GM03348 (cell line): ENCODE measurements around the gene CSTPP1.
"Not testable (repeated sequence)": the region's sequence is repeated elsewhere in the genome, so short reads cannot be mapped to it uniquely, and the experiment has no call there.

Experiments used
- DNase-seq: peaks from one replicate; pipeline ENCODE4 v3.0.0; 2012; ENCODE audit warnings: low spot score

The CSTPP1 gene

GRCh38 chr11:46953093-46953492 lies 16.5 kb downstream of the CSTPP1 start:
- DNase-seq, result no peak

GRCh38 chr11:46958777-46959176 lies 22.2 kb downstream of the CSTPP1 start:
- DNase-seq, result no peak

- no peak for DNase-seq
These were observed 24.5 kb downstream of the CSTPP1 start for GRCh38 chr11:46961041-46961440.

- not testable (repeated sequence) for DNase-seq
These were observed 25.3 kb downstream of the CSTPP1 start for GRCh38 chr11:46961886-46962285.

GRCh38 chr11:46963844-46964243 lies 27.3 kb downstream of the CSTPP1 start:
- DNase-seq, result no peak

GRCh38 chr11:46966773-46967172 lies 30.2 kb downstream of the CSTPP1 start:
- no peak for DNase-seq

GRCh38 chr11:46967962-46968361 lies 31.4 kb downstream of the CSTPP1 start:
- DNase-seq, result no peak

- no peak for DNase-seq
These were observed 32.8 kb downstream of the CSTPP1 start for GRCh38 chr11:46969379-46969778.

- DNase-seq, result no peak
These were observed 34.5 kb downstream of the CSTPP1 start for GRCh38 chr11:46970913-46971625.

- DNase-seq, result no peak
These were observed 35.8 kb downstream of the CSTPP1 start for GRCh38 chr11:46972343-46972742.

- no peak for DNase-seq
These were observed 36.3 kb downstream of the CSTPP1 start for GRCh38 chr11:46972821-46973220.

- no peak for DNase-seq
These were observed 39.8 kb downstream of the CSTPP1 start for GRCh38 chr11:46976182-46976854.

- no peak for DNase-seq
These were observed 40.7 kb downstream of the CSTPP1 start for GRCh38 chr11:46977038-46977813.

- no peak for DNase-seq
These were observed 41.5 kb downstream of the CSTPP1 start for GRCh38 chr11:46978005-46978491.

- no peak for DNase-seq
These were observed 42.8 kb downstream of the CSTPP1 start for GRCh38 chr11:46979358-46979757.

- DNase-seq, result no peak
These were observed 44.9 kb downstream of the CSTPP1 start for GRCh38 chr11:46981436-46981835.

- DNase-seq, result no peak
These were observed 46.4 kb downstream of the CSTPP1 start for GRCh38 chr11:46982797-46983452.

GRCh38 chr11:46983598-46983997 lies 47.0 kb downstream of the CSTPP1 start:
- no peak for DNase-seq

- DNase-seq, result no peak
These were observed 48.0 kb downstream of the CSTPP1 start for GRCh38 chr11:46984548-46984947.

GRCh38 chr11:46984987-46985386 lies 48.4 kb downstream of the CSTPP1 start:
- no peak for DNase-seq

GRCh38 chr11:46987183-46987582 lies 50.6 kb downstream of the CSTPP1 start:
- DNase-seq, result no peak

GRCh38 chr11:46989810-46990487 lies 53.4 kb downstream of the CSTPP1 start:
- not testable (repeated sequence) for DNase-seq
